ENCODE data around the gene STON2. TPM values are rescaled to one million over a fixed set of nuclear protein-coding genes. Genes with fewer than 3 reads are reported as not detected.
A peak's percentile ranks its signal among the peaks of the same experiment; 100 is the strongest.

Gene STON2
- total and polyA plus RNA-seq, 9 donors, result 4.8 to 28.7 (median 17.3) TPM

- DNase-seq, result peak in 1 of 5 donors; percentile 68
- no peaks in the 10 kb centered on the region for H3K9me3 ChIP-seq
- 64 to 82% (median 75%) methylated on average over 8 of the region's 8 CpGs for WGBS, 3 donors
- TF ChIP-seq CTCF (IDR thresholded peaks at IDR 0.05) (no peak), EP300 (IDR thresholded peaks at IDR 0.05) (no peak), POLR2A (IDR thresholded peaks at IDR 0.05) (no peak)
- no peaks in the 10 kb centered on the region for H3K27me3 ChIP-seq
- peaks cover 2% of the 10 kb centered on the region for H3K4me1 ChIP-seq (ENCODE audit: insufficient read depth)
- intact Hi-C loops (cut with DNase I), result no loop called here
- H3K36me3 ChIP-seq, result no peaks in the 10 kb centered on the region
- H3K27ac ChIP-seq, result no peak overlapping the region
- H3K4me3 ChIP-seq, result no peak overlapping the region
Observed at GRCh38 chr14:81400852-81401251, 728 bp upstream of the STON2 start.

- no peaks in the 10 kb centered on the region for H3K27me3 ChIP-seq
- H3K4me1 ChIP-seq (ENCODE audit: insufficient read depth), result peaks cover 2% of the 10 kb centered on the region
- no peak for DNase-seq
- intact Hi-C loops (cut with DNase I), result no loop called here
- TF ChIP-seq CTCF (IDR thresholded peaks at IDR 0.05) (no peak), POLR2A (IDR thresholded peaks at IDR 0.05) (no peak), EP300 (IDR thresholded peaks at IDR 0.05) (no peak)
- 75 to 83% (median 78%) methylated on average over 6 of the region's 6 CpGs for WGBS, 3 donors
- H3K4me3 ChIP-seq, result no peak overlapping the region
- H3K36me3 ChIP-seq, result no peaks in the 10 kb centered on the region
- no peaks in the 10 kb centered on the region for H3K9me3 ChIP-seq
- no peak overlapping the region for H3K27ac ChIP-seq
Observed at GRCh38 chr14:81398196-81398891, 1.8 kb downstream of the STON2 start.

- H3K4me1 ChIP-seq (ENCODE audit: insufficient read depth), result peaks cover 2% of the 10 kb centered on the region
- WGBS, 3 donors, result 96 to 98% (median 98%) methylated on average over 7 of the region's 7 CpGs
- H3K9me3 ChIP-seq, result no peaks in the 10 kb centered on the region
- H3K27ac ChIP-seq, result no peak overlapping the region
- TF ChIP-seq CTCF (IDR thresholded peaks at IDR 0.05) (no peak), POLR2A (IDR thresholded peaks at IDR 0.05) (no peak), EP300 (IDR thresholded peaks at IDR 0.05) (no peak)
- no peak for DNase-seq
- intact Hi-C loops (cut with DNase I), result no loop called here
- H3K4me3 ChIP-seq, result no peak overlapping the region
- no peaks in the 10 kb centered on the region for H3K27me3 ChIP-seq
- H3K36me3 ChIP-seq, result no peaks in the 10 kb centered on the region
Observed at GRCh38 chr14:81396113-81396512, 4.0 kb downstream of the STON2 start.

GRCh38 chr14:81394739-81395138 is 5.4 kb downstream of the STON2 start:
- H3K27me3 ChIP-seq, result no peaks in the 10 kb centered on the region
- no peak for TF ChIP-seq CTCF (IDR thresholded peaks at IDR 0.05)
- TF ChIP-seq EP300 (IDR thresholded peaks at IDR 0.05), result no peak
- TF ChIP-seq POLR2A (IDR thresholded peaks at IDR 0.05), result no peak
- H3K4me1 ChIP-seq (ENCODE audit: insufficient read depth), result peaks cover 2% of the 10 kb centered on the region
- no peak for DNase-seq
- 92 to 100% (median 96%) methylated on average over 1 of the region's 1 CpG for WGBS, 3 donors
- H3K4me3 ChIP-seq, result no peak overlapping the region
- intact Hi-C loops (cut with DNase I), result no loop called here
- no peaks in the 10 kb centered on the region for H3K9me3 ChIP-seq
- no peaks in the 10 kb centered on the region for H3K36me3 ChIP-seq
- no peak overlapping the region for H3K27ac ChIP-seq

All from ovary (tissue), 9 donors.